ENCODE data around the gene SIAH1. TPM values are rescaled to one million over a fixed set of nuclear protein-coding genes. Genes with fewer than 3 reads are reported as not detected.
"Not testable (repeated sequence)": the region's sequence is repeated elsewhere in the genome, so short reads cannot be mapped to it uniquely, and the experiment has no call there.

The SIAH1 gene
- total and polyA plus RNA-seq, 2 experiments from 2014 or later, result 38.8 to 45.5 TPM

GRCh38 chr16:48405907-48406306, 20.7 kb upstream of the SIAH1 start:
- TF ChIP-seq, protein P1, sequence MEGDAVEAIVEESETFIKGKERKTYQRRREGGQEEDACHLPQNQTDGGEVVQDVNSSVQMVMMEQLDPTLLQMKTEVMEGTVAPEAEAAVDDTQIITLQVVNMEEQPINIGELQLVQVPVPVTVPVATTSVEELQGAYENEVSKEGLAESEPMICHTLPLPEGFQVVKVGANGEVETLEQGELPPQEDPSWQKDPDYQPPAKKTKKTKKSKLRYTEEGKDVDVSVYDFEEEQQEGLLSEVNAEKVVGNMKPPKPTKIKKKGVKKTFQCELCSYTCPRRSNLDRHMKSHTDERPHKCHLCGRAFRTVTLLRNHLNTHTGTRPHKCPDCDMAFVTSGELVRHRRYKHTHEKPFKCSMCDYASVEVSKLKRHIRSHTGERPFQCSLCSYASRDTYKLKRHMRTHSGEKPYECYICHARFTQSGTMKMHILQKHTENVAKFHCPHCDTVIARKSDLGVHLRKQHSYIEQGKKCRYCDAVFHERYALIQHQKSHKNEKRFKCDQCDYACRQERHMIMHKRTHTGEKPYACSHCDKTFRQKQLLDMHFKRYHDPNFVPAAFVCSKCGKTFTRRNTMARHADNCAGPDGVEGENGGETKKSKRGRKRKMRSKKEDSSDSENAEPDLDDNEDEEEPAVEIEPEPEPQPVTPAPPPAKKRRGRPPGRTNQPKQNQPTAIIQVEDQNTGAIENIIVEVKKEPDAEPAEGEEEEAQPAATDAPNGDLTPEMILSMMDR (IDR thresholded peaks at IDR 0.05; ENCODE audit: poor library complexity), result no peak
- no peak for TF ChIP-seq EZH2phosphoT487 (IDR thresholded peaks at IDR 0.05; ENCODE audit: low read depth, severe bottlenecking, unreplicated experiment)
- no peak for TF ChIP-seq EZH2 (IDR thresholded peaks at IDR 0.05; ENCODE audit: borderline replicate concordance)
- Histone ChIP-seq H3K36me3 (replicated peaks; ENCODE audit: insufficient read depth, low read depth) (no peaks in the 10 kb centered on the region), H3K27ac (peak overlapping the region; percentile 81), H3K9me3 (ENCODE audit: low read depth) (no peaks in the 10 kb centered on the region), H3K4me3 (no peak overlapping the region), H3K27me3 (no peaks in the 10 kb centered on the region), H2AFZ (no peak overlapping the region), H3K4me1 (ENCODE audit: insufficient read depth) (peaks cover 12% of the 10 kb centered on the region), H3K79me2 (no peaks in the 10 kb centered on the region), H4K20me1 (ENCODE audit: insufficient read depth, poor library complexity, severe bottlenecking) (no peaks in the 10 kb centered on the region), H3K9me2 (replicated peaks; ENCODE audit: insufficient read depth) (no peaks in the 10 kb centered on the region), H3K4me2 (no peak overlapping the region)
- DNase-seq (ENCODE audit: low spot score), result peak; percentile 50
- WGBS (ENCODE audit: low lambda C conversion rate, missing lambda C conversion rate), result 83% methylated on average over 4 of the region's 4 CpGs

DNA sequence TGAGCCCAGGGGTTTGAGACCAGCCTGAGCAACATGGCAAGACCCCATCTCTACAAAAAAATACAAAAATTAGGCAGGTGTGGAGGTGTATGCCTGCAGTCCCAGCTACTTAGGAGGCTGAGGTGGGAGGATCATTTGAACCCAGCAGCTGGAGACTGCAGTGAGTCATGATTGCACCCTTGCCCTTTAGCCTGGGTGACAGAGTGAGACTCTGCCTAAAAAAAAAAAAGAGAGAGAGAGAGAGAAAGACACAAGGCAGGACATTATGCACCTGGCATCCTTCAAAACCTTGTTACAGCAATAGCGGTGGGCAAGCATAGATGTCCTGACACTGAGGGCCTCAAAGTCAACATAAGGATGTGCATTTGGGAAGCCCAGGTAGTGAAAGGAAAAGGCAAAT, 19.9 kb upstream of the SIAH1 start:
- no peak for TF ChIP-seq EZH2phosphoT487 (IDR thresholded peaks at IDR 0.05; ENCODE audit: low read depth, severe bottlenecking, unreplicated experiment)
- no peak for TF ChIP-seq EZH2 (IDR thresholded peaks at IDR 0.05; ENCODE audit: borderline replicate concordance)
- TF ChIP-seq, protein P1 (IDR thresholded peaks at IDR 0.05; ENCODE audit: poor library complexity), result no peak
- no peaks in the 10 kb centered on the region for H3K27me3 ChIP-seq
- no peak overlapping the region for H3K4me3 ChIP-seq
- DNase-seq (ENCODE audit: low spot score), result no peak
- no peaks in the 10 kb centered on the region for H3K79me2 ChIP-seq
- H4K20me1 ChIP-seq (ENCODE audit: insufficient read depth, poor library complexity, severe bottlenecking), result no peaks in the 10 kb centered on the region
- H3K27ac ChIP-seq, result peak overlapping the region; percentile 81
- 88% methylated on average over 1 of the region's 1 CpG for WGBS (ENCODE audit: low lambda C conversion rate, missing lambda C conversion rate)
- H3K4me1 ChIP-seq (ENCODE audit: insufficient read depth), result peaks cover 7% of the 10 kb centered on the region
- no peaks in the 10 kb centered on the region for H3K9me2 ChIP-seq (replicated peaks; ENCODE audit: insufficient read depth)
- H3K4me2 ChIP-seq, result no peak overlapping the region
- no peaks in the 10 kb centered on the region for H3K9me3 ChIP-seq (ENCODE audit: low read depth)
- no peak overlapping the region for H2AFZ ChIP-seq
- H3K36me3 ChIP-seq (replicated peaks; ENCODE audit: insufficient read depth, low read depth), result no peaks in the 10 kb centered on the region

DNA sequence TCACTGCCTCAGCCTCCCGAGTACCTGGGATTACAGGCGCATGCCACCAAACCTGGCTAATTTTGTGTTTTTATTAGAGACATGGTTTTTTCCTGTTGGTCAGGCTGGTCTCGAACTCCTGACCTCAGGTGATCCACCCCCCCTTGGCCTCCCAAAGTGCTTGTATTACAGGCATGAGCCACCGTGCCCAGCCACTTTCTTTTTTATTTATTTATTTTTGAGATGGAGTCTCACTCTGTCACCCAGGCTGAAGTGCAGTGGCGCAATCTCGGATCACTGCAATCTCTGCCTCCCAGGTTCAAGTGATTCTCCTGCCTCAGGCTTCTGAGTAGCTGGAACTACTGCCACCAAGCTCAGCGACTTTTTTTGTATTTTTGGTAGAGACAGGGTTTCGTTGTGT, 17.3 kb upstream of the SIAH1 start:
- not testable (repeated sequence) for H3K27ac ChIP-seq; H3K9me2 ChIP-seq (replicated peaks; ENCODE audit: insufficient read depth); H4K20me1 ChIP-seq (ENCODE audit: insufficient read depth, poor library complexity, severe bottlenecking); H2AFZ ChIP-seq; H3K4me3 ChIP-seq; H3K27me3 ChIP-seq; H3K79me2 ChIP-seq; H3K9me3 ChIP-seq (ENCODE audit: low read depth); H3K4me1 ChIP-seq (ENCODE audit: insufficient read depth); H3K4me2 ChIP-seq; DNase-seq (ENCODE audit: low spot score); H3K36me3 ChIP-seq (replicated peaks; ENCODE audit: insufficient read depth, low read depth)
- 90% methylated on average over 8 of the region's 8 CpGs for WGBS (ENCODE audit: low lambda C conversion rate, missing lambda C conversion rate)

GRCh38 chr16:48395375-48395774, 10.2 kb upstream of the SIAH1 start:
- no peak overlapping the region for H3K4me3 ChIP-seq
- no peaks in the 10 kb centered on the region for H3K9me3 ChIP-seq (ENCODE audit: low read depth)
- H3K36me3 ChIP-seq (replicated peaks; ENCODE audit: insufficient read depth, low read depth), result no peaks in the 10 kb centered on the region
- 98% methylated on average over 3 of the region's 3 CpGs for WGBS (ENCODE audit: low lambda C conversion rate, missing lambda C conversion rate)
- H4K20me1 ChIP-seq (ENCODE audit: insufficient read depth, poor library complexity, severe bottlenecking), result no peaks in the 10 kb centered on the region
- H3K4me2 ChIP-seq, result no peak overlapping the region
- H3K9me2 ChIP-seq (replicated peaks; ENCODE audit: insufficient read depth), result no peaks in the 10 kb centered on the region
- H3K27me3 ChIP-seq, result no peaks in the 10 kb centered on the region
- TF ChIP-seq EZH2 (IDR thresholded peaks at IDR 0.05; ENCODE audit: borderline replicate concordance) (no peak), EZH2phosphoT487 (IDR thresholded peaks at IDR 0.05; ENCODE audit: low read depth, severe bottlenecking, unreplicated experiment) (no peak)
- TF ChIP-seq, protein P1 (IDR thresholded peaks at IDR 0.05; ENCODE audit: poor library complexity), result no peak
- no peaks in the 10 kb centered on the region for H3K79me2 ChIP-seq
- H3K27ac ChIP-seq, result no peak overlapping the region
- no peaks in the 10 kb centered on the region for H3K4me1 ChIP-seq (ENCODE audit: insufficient read depth)
- no peak for DNase-seq (ENCODE audit: low spot score)
- no peak overlapping the region for H2AFZ ChIP-seq

Measured in hepatocyte (in vitro differentiated cells).